NCI-H226 (cell line): Measurements from ENCODE around the gene ZSWIM3.
"Not testable (repeated sequence)": the region's sequence is repeated elsewhere in the genome, so short reads cannot be mapped to it uniquely, and the experiment has no call there.

Experiments
- DNase-seq: peaks from one replicate; pipeline ENCODE4 v3.0.0-alpha.2; 2015

Gene ZSWIM3

GRCh38 chr20:45890985-45891983 lies 33.9 kb downstream of the ZSWIM3 start, which contains the start of the genes CTSA and NEURL2:
TSS of gene CTSA (plus strand) at chr20:45891335. CDS start at chr20:45891569, 234 bp downstream.
TSS of gene NEURL2 (minus strand) at chr20:45891208. CDS start at chr20:45890991, 217 bp downstream.
- peak; percentile 80 for DNase-seq

DNA sequence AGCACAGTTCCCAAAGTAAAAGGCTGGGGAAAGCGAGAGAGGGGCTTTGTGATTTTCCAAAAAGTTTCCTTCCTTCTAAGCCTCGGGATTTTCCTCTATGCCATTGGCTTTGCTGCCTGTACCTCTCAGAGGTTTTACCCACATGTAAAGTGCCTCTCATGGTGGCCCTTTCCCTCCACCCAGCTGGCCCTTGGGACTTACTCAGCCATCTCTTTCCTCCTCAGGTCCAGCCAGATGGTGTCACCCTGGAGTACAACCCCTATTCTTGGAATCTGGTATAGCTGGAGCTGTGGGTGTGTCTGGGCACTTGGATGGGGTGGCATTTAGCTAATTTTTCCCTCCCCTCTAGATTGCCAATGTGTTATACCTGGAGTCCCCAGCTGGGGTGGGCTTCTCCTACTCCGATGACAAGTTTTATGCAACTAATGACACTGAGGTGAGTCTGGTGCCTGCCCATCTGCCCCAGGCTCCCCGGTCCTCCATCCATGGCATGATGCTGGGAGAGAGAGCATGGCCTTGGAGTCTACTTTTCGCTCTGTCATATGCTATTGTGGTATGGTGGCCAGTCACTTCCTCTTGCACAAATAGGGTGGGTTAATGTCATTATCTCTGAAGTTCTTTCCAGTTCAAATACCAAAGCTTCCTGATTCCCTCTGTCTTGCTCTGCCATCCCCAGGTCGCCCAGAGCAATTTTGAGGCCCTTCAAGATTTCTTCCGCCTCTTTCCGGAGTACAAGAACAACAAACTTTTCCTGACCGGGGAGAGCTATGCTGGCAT lies 34.8 kb downstream of the ZSWIM3 start:
- peak; percentile 16 for DNase-seq

DNA sequence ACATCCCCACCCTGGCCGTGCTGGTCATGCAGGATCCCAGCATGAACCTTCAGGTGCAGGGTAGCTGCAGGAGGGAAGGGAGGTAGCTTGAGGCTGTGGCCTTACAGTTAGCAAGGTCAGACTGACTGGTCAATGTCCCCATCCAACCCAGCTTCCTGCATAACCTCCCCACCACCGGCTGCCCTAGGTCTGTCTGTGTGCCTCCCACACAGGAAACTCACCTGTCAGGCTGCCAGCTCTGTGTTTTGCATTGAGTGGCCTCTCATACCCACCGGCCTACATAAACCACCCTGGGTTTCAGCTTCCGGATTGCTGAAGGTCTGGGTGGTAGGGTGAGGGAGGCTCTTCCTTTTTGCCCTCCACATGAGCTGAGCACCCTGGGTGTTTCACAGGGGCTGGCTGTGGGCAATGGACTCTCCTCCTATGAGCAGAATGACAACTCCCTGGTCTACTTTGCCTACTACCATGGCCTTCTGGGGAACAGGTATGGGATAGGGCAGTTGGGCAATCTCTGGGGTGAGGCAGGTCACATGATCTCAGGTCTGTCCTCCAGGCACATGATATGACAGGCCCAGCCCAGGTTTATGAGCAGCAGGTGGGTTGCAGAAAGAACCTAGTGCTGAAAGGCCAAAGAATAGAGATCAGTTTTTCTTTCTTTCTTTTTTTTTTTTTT lies 35.5 kb downstream of the ZSWIM3 start:
- no peak for DNase-seq

GRCh38 chr20:45893831-45894230 lies 36.4 kb downstream of the ZSWIM3 start:
- DNase-seq = no peak

- DNase-seq = no peak
Observed at GRCh38 chr20:45894797-45895196, 37.4 kb downstream of the ZSWIM3 start.

DNA sequence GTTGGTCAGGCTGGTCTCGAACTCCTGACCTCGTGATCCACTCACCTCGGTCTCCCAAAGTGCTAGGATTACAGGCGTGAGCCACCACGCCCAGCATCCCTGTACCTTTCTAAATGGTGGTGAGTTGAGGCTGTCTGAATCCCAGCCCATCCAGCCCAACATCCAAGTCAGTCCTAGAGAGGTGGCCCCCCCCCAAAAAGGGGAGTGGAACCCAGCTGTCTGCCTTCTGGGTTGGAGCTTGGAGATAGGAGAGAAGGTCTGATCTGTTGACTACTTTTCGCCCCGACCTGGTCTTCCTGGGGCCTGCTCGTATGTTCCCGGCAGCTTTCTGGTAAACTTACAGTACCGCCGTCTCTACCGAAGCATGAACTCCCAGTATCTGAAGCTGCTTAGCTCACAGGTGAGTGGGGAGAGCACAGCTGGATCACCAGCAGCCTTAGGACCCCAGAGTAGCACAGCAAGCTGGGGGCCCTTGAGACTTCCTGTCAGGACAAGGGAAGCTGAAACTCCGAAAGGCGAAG lies 39.3 kb downstream of the ZSWIM3 start:
- DNase-seq = no peak

GRCh38 chr20:45897289-45897688 lies 39.9 kb downstream of the ZSWIM3 start:
- no peak for DNase-seq

DNA sequence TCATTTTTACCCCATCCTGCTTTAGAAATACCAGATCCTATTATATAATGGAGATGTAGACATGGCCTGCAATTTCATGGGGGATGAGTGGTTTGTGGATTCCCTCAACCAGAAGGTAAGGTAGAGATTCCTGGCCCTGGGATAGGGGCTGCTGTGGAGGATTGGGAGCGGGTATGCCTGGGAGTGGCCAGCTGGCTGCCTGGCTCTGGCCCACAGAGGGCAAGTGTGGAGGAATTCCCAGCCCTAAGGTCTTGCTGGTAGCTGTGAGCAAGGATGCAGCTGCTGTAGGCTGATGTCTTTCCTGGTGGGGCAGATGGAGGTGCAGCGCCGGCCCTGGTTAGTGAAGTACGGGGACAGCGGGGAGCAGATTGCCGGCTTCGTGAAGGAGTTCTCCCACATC lies 40.3 kb downstream of the ZSWIM3 start:
- DNase-seq = no peak

DNA sequence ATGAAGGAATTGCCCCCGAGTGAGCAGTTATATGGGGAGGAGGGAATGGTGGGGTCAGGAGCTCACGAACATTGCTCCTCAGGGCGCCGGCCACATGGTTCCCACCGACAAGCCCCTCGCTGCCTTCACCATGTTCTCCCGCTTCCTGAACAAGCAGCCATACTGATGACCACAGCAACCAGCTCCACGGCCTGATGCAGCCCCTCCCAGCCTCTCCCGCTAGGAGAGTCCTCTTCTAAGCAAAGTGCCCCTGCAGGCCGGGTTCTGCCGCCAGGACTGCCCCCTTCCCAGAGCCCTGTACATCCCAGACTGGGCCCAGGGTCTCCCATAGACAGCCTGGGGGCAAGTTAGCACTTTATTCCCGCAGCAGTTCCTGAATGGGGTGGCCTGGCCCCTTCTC lies 40.9 kb downstream of the ZSWIM3 start:
- DNase-seq = no peak

- no peak for DNase-seq
Observed at GRCh38 chr20:45899046-45899835, 41.8 kb downstream of the ZSWIM3 start.

DNA sequence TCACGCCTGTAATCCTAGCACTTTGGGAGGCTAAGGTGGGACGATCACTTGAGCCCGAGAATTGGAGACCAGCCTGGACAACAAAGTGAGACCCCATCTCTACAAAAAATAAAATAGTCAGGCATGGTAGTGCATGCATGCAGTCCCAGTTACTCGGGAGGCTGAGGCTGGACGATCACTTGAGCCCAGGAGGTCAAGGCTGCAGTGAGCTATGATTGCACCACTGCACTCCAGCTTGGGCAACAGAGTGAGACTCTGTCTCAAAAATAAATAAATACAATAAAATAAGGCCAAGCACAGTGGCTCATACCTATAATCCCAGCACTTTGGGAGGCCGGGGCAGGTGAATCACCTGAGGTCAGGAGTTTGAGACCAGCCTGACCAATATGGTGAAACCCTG lies 43.9 kb downstream of the ZSWIM3 start:
- DNase-seq = not testable (repeated sequence)

- no peak for DNase-seq
Observed at GRCh38 chr20:45902199-45902701, 44.8 kb downstream of the ZSWIM3 start.

DNA sequence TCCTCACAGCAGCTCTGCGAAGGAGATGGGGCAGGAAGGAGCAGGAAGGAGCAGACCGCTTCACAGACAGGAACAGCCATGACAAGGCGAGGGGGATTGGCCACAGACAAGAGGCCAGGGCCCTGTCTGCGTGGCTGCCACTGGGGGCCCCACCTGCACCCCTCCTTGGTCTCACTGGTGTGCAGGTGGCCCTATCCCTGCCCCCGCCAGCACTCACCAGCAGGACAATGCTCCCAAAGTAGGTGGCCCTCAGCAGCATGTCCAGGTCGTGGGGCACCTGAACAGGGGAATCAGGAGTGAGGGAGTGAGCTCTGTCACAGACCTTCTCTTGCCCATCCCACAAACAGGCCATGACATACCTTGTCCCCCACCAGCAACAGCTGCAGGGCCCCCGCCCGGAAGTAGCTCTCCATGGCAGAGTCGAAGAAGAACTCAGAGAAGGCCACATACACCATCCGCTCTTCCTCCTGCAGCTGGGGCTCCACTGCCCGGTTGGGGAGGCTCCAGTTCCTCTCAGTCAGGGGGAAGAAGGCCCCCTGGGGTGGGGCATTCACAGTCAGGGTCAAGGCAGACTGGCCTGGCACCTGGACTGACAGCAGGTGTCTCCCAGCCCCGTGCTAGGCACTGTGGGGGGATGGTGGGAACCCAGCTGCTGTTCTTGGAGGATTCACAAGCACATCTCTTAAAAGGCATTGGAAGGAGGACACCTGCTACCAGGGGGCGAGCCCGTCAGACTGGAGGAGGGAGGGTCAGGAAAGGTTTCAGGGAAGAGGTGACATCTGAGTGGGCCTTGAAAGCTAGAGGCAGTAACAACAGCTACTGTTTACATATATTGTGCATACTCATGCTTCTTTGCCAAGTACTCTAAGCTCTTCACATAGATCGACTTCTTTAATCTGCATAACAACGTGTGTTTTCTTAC lies 47.4 kb downstream of the ZSWIM3 start:
- no peak for DNase-seq

GRCh38 chr20:45905505-45906079 lies 48.2 kb downstream of the ZSWIM3 start:
- peak; percentile 77 for DNase-seq

DNA sequence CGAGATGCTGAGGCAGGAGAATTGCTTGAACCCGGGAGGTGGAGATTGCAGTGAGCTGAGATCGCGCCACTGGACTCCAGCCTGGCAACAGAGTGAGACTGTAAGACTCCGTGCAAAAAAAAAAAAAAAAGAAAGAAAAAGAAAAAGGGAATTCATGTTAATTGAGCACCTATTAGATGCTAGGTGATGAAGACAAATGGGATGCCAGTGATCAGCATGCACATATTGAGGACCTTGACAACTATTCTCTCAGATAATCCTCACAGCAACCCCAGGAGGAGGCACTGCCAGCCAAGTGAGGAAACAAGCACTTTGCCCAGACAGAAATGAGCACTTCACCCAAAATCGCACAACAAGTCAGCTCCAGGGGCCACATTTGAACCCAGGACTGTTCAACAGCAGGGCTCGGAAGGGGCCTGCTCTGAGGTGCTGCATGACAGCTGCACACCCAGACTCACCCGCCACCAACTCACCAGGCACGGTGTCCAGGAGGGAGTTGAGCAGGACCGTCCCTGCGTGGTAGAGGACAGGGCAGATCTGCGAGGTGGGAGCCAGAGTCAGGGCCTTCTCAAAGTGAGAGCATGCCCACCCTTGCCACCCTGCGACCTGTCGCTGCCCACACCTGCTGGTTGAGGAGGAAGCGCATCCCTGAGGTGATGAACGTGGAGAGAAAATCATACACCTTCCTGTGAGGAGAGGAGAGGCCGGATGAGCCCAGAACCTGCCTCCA lies 50.0 kb downstream of the ZSWIM3 start:
- no peak for DNase-seq

DNA sequence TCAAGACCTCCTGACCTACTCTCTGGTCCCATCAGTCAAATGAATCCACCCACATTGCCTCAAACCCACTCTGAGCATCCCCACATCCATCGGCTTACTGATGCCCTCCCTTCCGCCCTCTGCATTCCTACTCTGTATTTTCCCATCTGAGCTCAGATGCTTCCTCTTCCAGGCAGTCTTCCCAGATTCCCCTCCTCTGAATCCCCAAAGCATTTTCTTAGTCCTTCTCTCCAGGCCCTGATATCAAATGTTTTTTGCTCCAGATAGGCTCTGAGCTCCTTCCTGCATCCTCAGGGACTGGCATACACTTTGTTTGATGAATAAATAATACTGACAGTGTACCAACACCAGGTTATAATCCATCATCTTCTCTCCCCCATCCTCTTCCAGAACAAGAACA lies 50.7 kb downstream of the ZSWIM3 start:
- DNase-seq = no peak

- DNase-seq = no peak
Observed at GRCh38 chr20:45909336-45909808, 52.0 kb downstream of the ZSWIM3 start.

DNA sequence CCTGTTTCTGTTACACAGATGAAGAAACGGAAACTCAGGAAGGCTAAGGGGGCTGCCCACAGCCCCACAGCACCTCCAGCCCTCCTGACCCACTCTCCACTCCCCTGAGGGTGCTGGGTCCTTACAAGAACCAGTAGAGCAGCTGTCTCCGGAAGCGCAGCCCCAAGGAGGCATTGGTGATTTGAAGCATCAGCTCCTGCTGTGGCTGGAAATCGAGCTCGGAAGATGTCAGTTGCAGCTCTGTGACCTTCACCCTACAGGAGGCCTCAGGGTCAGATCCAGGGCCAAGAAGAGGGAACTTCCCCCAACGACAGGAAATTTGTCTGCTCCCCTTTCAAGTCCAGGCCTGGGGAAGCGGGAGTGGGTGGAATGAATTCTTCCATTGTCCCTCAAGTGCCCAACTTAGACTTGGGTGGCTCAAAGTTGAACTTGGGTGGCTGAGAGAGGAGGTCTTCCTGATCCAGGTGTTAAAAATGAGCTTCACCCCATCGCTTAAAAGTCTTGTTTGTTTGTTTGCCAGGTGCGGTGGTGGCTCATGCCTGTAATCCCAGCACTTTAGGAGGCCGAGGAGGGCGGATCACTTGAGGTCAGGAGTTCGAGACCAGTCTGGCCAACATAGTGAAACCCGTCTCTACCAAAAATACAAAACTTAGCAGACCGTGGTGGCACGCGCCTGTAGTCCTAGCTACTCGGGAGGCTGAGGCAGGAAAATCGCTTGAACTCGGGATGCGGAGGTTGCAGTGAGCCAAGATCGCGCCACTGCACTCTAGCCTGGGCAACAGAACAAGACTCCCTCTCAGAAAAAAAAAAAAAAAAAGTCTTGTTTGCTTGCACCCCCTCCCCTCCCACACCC lies 52.6 kb downstream of the ZSWIM3 start:
- no peak for DNase-seq
